ENCODE data around the gene CDADC1.
"Not testable (repeated sequence)": the region's sequence is repeated elsewhere in the genome, so short reads cannot be mapped to it uniquely, and the experiment has no call there.

CDADC1 gene

DNA sequence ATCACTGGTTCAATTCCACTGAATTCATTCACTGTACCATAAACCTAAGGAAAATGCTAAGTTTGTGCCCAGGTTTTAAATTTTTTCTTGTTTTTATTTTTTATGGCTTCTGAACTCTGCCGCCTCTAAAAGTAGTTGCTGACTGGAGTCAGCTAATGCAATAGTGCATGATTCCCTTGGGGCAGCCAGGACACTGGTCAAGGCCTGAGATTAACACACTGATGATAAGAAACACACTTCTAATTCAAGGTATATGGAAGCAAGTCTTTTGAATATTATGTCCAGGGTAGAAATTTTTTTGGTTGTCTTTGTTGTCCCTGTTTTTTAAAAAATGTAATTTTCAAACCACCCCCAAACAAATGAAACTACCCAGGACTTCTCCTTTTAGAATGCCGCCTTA is 72.2 kb downstream of the CDADC1 start:
- FAIRE-seq: no peak

DNA sequence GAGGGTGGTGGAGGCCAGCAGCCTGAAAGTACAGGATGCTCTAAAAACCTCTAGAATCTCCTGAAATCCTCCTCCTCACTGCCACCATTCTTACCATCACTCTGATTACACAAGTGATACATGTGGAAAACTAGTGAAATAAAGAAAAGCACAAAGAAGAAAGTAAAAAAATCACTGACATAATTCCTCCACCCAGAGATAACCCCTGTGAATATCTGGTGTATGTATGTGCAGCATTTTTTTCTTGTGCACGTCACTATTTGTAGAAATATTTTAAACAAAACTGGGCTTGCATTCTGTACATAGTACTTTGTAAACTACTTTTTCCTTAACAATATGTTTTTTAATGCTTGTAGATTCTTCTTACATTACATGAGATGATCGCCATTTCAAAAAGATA is 73.2 kb downstream of the CDADC1 start:
- no peak for FAIRE-seq

DNA sequence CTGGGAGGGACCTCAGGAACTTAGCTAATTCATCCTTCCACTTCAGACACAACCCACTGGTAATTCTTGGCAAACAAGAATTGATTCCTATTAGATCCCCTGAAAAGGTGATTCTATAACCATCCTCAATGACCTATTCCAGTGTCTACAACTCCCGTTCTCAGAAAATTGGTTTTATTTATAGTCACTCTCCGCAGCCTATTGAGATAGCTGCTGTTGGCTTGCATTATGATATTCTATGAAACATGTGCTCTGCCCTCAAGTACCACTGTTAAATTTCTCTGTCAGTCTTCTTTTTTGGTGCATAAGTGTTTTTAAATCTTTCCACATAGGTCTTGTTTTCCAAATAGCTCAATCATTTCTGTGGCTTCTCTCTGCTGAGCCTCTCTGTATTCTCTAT is 75.0 kb downstream of the CDADC1 start:
- no peak for FAIRE-seq

DNA sequence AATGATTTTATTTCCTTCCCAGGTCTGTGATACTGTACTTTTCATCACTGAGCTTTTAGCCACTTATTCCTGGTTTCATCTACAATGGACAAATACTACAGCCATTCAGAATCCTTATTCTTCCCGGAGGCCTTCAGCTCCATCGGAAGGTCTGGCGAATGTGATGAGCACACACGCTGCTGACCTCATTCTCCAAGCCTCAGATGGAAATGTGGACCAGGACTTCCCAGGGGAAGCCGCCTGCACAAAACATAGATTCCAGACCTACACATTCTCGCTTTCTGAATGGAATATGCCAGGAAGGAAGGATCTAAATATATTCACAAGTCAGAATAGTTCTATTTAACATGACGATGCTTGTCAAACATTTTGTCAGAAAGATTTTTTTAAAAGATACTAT is 75.6 kb downstream of the CDADC1 start:
- FAIRE-seq: no peak

DNA sequence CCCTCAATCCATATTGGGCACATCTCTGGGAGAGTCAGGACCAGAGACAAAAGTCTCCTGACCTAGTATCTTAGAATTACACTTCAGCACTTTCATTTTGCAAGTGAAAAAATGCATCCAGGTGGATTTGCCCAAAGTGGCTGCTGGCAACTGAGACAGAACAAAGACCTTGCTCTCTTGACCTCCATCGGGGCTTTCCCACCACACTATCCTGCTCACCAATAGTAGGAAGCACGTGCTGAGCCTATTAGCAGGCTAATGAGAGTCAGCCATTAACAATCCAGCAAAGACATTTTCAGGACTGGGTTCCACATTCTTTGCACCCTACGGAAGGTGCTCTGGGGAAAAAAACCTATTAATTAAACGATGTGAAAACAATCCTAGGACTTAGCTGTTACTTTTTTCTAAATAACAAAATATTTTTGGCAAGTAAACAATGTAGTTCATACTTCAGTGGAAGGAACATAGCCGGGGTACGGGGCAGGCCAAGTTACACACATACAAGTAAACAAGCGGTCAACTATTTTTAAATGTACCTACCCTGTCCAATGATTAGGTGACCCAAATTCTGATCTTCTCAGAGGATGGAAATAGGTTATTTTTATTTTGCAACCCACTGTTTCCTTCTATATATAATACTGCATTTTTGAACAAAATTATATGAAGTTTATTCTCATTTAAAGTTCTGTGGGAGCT is 78.6 kb downstream of the CDADC1 start:
- FAIRE-seq: no peak

DNA sequence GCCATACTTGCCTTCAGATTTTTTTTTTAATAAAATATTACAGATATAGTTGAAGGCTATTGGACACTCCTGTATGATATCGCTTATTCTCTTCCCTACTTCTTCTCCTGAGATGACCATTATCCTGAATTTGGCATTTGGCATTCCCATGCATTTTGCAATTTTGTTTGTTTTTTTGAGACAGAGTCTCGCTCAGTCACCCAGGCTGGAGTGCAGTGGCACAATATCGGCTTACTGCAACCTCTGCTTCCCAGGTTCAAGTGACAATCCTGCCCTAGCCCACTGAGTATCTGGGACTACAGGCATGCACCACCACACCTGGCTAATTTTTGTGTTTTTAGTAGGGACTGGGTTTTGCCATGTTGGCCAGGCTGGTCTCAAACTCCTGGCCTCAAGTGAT is 79.4 kb downstream of the CDADC1 start:
- FAIRE-seq: not testable (repeated sequence)

DNA sequence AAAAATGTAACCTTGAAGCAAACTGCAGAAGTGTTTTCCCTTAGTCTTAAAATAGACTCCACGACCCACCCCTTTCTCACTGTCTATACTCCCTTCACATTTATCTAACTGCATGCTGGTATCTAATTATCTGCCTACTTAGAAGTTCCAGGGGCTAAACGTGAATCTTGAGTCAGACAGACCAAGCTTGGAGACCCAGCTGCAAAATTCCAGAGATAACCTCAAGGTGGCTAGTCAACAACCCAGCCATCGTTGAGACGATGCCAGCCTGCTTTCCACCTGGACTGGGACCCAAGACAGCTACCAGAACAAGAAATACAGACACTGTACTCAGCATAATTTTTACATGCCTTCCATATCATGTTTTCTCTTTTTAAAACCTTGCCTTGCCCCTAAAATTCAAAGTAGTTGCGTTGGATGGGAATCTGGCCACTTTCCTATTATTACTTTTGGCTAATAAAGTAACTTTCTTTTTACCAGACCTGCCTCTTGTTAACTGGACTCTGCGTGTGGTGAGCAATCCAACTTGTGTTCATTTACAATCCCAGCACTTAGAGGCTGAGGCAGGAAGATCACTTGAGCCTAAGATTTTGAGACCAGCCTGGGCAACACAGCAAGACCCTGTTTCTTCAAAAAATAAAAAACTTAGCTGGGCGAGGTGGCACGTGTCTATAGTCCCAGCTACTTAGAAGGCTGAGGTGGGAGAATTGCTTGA is 82.3 kb downstream of the CDADC1 start:
- no peak for FAIRE-seq

DNA sequence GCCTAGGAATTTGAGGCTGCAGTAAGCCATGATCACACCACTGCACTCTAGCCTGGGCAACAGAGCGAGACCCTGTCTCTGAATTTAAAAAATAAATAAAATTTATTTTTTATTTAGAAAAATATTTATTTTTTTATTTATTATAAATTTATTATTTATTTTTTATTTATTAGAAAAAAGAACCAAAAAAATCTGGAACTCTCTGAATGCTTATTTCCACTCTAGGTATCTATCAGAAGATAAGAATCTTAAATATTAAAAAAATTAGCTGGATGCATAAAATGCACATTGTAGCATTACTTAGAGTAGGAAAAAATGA is 82.8 kb downstream of the CDADC1 start:
- peak; percentile 91 for FAIRE-seq

DNA sequence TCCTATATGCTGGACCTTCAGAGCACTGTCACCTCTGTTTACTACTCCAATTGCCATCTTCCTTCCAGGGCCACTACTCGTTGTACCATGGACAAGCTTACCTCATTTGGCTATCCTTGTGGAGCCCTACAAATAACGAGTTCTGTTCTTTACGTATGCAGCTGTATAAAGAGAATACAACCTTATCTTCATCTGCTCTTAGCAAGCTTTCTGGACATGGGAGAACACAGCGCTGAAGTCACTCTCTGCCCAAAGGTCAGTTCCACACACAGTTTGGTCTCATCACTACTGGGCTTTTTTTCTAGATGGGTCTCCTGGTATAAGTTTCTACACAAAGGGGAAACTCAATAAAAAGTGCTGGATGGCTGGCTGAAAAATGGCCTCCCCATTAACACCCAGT is 88.9 kb downstream of the CDADC1 start:
- no peak for FAIRE-seq

DNA sequence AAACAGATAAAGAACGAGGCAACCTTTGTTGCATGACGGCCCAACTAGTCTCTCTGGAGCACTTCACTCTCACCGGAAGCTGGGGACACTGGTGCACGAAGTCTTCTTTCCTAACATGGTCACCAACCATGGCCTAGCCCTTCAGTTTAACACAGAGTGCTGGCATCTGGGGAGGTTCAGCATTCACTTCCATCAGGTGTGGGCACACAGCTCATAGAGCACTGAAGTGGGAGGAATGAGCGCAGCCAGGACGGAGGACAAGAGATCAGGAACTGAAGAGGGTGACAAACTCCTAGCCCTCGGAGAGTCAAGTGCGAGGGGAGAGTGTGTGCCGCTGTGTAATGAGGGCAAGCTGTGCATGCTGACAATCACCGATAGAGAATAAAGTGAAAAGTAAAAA is 92.4 kb downstream of the CDADC1 start:
- no peak for FAIRE-seq

DNA sequence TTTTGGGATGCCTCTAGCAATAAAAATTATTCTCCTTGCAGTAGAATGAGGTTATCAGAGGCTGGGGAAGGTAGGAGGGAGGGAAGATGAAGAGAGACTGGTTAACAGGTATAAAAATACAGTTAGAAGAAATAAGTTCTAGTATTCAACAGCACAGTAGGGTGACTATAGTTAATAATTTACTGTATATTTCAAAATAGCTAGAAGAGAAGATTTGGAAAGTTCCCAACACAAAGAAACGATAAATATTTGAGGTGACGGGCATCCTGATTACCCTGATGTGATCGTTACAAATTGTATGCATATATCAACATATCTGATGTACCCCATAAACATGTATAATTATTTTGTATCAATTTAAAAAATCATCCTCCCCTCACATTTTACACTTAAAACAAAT is 93.8 kb downstream of the CDADC1 start:
- no peak for FAIRE-seq

DNA sequence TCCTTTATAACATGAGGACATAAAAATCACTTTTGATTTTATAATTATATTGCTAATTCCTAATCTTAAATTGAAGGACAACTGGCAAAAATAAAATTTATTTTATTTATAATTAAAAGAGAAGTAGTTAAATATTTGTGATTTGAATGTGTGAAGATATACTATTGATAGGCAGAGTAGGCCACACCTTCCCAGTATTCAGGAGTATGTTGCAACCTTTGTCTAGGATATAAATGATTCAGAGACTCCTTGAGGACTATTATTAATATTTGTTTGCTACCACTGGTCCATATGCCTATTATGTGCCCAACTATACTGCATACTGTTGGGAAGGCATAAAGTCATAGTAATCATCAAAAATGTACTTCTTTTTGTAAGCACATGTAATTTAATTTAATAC is 94.2 kb downstream of the CDADC1 start:
- FAIRE-seq: peak; percentile 74

DNA sequence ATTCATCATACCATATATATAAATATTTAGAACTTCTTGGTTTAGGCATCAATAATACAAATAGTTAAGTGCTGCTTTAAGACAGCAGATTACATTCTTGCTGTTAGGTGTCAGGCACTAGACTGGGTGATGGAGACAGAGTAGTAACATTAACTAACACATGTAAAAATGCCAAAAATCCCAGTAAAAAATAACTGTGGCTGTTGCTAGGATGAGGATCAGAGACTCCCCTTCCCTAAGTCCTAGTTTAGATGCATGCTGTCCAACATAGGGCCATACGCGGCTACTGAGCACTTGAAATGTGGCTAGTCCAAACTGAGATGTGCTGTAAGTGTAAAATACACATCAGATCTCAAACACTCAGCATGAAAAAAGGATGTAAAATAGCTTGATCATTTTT is 94.7 kb downstream of the CDADC1 start:
- FAIRE-seq: no peak
